Superior temporal gyrus (tissue), 1 donor: ENCODE data around the gene INTS11.

Source experiments
- DNase-seq: peaks from one replicate; pipeline ENCODE4 v3.0.0-alpha.2; 2016; ENCODE audit errors: extremely low spot score

The INTS11 gene

DNA sequence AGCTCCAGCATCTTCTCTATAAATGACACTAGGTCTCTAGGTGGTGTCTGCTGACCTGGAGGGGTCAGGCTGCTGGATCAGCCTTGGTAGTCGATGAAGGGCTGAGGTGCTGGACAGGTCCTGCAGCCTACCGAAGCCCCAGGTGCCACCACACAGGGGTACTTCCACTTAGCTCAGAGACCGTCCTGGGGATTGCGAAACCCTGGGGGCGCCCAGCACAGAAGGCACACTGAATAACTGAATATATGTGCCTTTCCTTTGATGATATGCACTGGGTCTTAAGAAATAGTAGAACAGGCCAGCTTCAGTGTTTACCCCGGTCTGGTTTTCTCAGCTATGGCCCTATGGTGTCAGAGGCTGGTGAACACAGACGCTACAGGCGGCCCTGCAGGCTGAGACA lies 61.7 kb downstream of the INTS11 start:
- no peak for DNase-seq

DNA sequence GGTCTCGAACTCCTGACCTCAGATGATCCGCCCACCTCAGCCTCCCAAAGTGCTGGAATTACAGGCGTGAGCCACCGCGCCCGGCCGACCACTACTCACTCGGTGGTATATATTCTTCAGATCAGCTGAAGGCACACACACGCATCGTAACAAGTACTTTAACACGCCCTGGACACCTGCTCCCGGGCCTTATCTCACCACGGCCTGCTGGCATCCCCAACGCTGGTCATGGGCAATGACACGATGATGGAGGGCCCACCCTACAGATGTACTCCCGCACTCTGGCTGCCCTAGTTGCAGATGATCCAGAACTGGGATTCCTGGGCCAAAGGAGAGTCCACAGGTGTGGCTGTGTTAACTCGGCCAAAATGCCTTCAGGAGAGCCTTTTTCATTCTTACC lies 62.4 kb downstream of the INTS11 start:
- DNase-seq: no peak
